Ecto neural progenitor cell (in vitro differentiated cells): ENCODE measurements around the gene ARL14EP.

Source experiments
- DNase-seq: peaks from one replicate; pipeline ENCODE4 v3.0.0-alpha.2; 2018; ENCODE audit warnings: low spot score

The ARL14EP gene

DNA sequence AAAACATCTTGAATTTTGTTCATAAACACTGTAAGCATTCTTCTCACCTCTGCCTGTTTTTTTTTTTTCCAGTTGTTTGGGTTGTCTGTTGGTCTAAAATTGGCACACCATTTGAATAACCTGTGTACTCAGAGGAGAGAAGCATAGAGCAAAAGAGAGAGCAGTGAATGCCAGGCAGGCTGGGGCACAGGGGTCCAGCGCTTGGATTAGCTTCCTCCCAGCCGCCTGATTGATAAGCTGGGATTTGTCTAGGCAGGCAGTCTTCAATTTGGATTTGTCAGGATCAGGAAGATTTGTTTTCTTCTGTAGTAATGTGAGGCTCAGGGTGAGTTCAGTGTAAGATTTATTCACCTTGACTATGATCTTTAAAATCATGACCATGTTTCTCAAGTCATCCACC lies 59.0 kb downstream of the ARL14EP start:
- peak; percentile 52 for DNase-seq
